Esophagus muscularis mucosa (tissue), 3 donors: Measurements from ENCODE around the gene CSTF1.

ENCODE experiments used
- CTCF ChIP-seq, 3 experiments: fragments of 200-600 bp in 2 of 3; fragments of 450-650 bp in 1 of 3; sonication (generic) in 2 of 3; IDR thresholded peaks; one replicate each; pipeline ENCODE4 v1.5.1; 2017 to 2019; ENCODE audit warnings: antibody characterized with exemption in 3 of 3, mild to moderate bottlenecking in 2 of 3, moderate library complexity in 1 of 3
- POLR2A ChIP-seq: fragments of 450-650 bp; IDR thresholded peaks from one replicate; pipeline ENCODE4 v1.6.1; 2017; ENCODE audit warnings: antibody characterized with exemption, moderate library complexity, mild to moderate bottlenecking, low read depth

DNA sequence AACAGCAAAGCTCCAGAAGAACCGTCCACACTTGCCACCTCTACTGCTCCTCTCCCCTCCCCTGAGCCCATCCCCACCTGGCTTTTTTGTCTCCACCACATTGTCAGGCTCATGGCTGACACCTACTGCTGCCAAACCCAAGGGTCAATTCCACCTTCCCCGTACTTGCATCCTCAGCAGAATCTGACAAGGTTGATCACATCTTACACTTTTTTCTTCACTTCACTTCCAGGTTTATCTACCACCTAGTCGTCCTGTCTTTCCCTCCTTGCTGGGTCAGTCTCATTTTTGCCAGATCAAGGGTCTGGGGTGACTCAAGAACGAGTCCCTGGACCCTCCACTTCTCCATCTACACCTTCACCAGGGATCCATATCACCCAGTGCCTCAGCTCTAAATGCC is 3.6 kb upstream of the CSTF1 start:
- TF ChIP-seq CTCF (IDR thresholded peaks at IDR 0.05) (no peak), POLR2A (no peak)
